ENCODE measurements around the gene TAF3. TPM values are rescaled to one million over a fixed set of nuclear protein-coding genes. Genes with fewer than 3 reads are reported as not detected.
A peak's percentile ranks its signal among the peaks of the same experiment; 100 is the strongest.

Gene TAF3
- total and polyA plus RNA-seq, 11 donors, result 5.7 to 14.0 (median 10.3) TPM

GRCh38 chr10:8033812-8034465 is 215.6 kb downstream of the TAF3 start:
- intact Hi-C loops (cut with DNase I), result loop anchor here in 1 of 10 donors (10.0 kb wide), 1 partner anchor 1171 kb away; no protein-coding TSS in a partner anchor
- TF ChIP-seq, protein P1, sequence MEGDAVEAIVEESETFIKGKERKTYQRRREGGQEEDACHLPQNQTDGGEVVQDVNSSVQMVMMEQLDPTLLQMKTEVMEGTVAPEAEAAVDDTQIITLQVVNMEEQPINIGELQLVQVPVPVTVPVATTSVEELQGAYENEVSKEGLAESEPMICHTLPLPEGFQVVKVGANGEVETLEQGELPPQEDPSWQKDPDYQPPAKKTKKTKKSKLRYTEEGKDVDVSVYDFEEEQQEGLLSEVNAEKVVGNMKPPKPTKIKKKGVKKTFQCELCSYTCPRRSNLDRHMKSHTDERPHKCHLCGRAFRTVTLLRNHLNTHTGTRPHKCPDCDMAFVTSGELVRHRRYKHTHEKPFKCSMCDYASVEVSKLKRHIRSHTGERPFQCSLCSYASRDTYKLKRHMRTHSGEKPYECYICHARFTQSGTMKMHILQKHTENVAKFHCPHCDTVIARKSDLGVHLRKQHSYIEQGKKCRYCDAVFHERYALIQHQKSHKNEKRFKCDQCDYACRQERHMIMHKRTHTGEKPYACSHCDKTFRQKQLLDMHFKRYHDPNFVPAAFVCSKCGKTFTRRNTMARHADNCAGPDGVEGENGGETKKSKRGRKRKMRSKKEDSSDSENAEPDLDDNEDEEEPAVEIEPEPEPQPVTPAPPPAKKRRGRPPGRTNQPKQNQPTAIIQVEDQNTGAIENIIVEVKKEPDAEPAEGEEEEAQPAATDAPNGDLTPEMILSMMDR (IDR thresholded peaks at IDR 0.05), result no peak
- no peak for TF ChIP-seq POLR2A (IDR thresholded peaks at IDR 0.05)
- H3K4me3 ChIP-seq, result peak overlapping the region in 9 of 12 donors; percentile 3 to 26 (median 20)
- 3 to 7% (median 5%) methylated on average over 34 to 45 of the region's 45 CpGs for WGBS, 4 donors
- H3K4me1 ChIP-seq, result peaks cover 0 to 44% (median 16%) of the 10 kb centered on the region in 12 donors
- DNase-seq (peak in 2 of 5 donors; percentile 34 to 50), ATAC-seq (peak in 3 of 4 donors; percentile 55 to 83 (median 72))
- no peaks in the 10 kb centered on the region for H3K9me3 ChIP-seq
- H3K36me3 ChIP-seq, result no peaks in the 10 kb centered on the region
- peaks cover 46 to 97% (median 75%) of the 10 kb centered on the region in 9 donors for H3K27me3 ChIP-seq
- H3K27ac ChIP-seq, result no peak overlapping the region

DNA sequence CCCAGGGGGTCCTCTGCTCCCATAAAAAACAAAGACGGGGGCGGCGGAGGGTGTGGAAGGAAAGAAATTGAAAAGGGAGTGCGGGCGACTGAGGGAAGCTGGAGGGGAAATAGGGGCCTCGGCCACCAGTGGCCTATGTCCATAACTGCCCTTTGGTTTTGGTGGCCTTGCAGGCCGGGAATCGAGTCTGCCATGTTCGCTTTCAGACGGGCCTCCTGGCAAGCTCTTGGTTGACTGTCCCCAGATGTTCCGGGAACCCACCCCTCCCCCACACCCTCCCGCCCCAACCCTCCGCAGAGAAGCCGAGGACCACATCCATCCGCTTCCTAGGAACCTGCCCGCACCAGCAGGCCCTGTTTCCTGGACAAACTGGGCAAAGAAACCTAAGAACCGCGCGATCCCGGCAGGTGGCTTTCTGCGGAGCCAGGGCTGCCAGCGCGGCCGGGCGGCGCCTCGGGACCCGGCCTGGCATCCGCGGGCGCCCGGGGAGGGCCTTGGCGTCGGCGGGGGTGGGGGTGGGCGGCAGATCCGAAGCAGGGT is 216.2 kb downstream of the TAF3 start:
- Histone ChIP-seq H3K27ac (no peak overlapping the region), H3K36me3 (no peaks in the 10 kb centered on the region), H3K4me1 (peaks cover 0 to 44% (median 16%) of the 10 kb centered on the region in 12 donors), H3K4me3 (peak overlapping the region in 9 of 12 donors; percentile 6 to 26 (median 20)), H3K27me3 (peaks cover 52 to 97% (median 81%) of the 10 kb centered on the region in 9 donors), H3K9me3 (no peaks in the 10 kb centered on the region)
- TF ChIP-seq POLR2A (IDR thresholded peaks at IDR 0.05), result no peak
- TF ChIP-seq, protein P1 (IDR thresholded peaks at IDR 0.05), result no peak
- intact Hi-C loops (cut with DNase I), result loop anchor here in 1 of 10 donors (10.0 kb wide), 1 partner anchor 1170 kb away; no protein-coding TSS in a partner anchor
- 2 to 6% (median 5%) methylated on average over 31 to 37 of the region's 37 CpGs for WGBS, 4 donors
- DNase-seq (no peak), ATAC-seq (peak in 1 of 4 donors; percentile 24)

DNA sequence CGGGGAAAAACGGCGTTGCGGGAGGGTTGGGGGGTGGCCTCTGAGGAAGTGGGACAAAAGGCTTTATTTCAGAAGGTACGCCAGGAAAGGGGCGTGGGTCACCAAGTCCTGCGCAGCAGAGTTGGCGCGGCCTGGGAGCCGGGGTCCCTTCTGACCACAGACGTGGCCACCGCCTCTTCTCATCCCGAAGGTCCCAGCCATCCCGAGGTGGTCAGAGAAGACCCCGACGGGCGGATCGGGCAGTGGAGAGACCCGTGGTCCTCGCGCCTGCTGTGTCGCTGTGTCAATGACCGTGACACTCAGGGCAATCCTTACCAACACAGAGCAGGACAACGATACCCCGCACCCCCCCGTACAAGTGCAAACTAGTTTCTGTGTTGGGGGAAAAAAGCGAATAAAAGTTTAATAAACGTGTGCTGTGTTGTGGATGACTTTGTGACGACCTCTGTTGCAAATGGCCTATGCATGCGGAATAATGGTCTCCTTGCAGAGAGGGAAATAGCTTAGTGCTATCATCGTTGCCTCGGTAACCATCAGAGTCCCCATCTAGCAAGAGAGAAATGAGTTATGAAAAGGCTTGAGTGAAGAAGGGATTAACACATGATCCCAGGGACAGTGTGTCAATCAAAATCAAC is 216.8 kb downstream of the TAF3 start:
- Histone ChIP-seq H3K4me3 (peak overlapping the region in 6 of 12 donors; percentile 6 to 26 (median 22)), H3K27me3 (peaks cover 56 to 100% (median 87%) of the 10 kb centered on the region in 9 donors), H3K4me1 (peaks cover 0 to 44% (median 16%) of the 10 kb centered on the region in 12 donors), H3K9me3 (no peaks in the 10 kb centered on the region), H3K36me3 (no peaks in the 10 kb centered on the region), H3K27ac (no peak overlapping the region)
- DNase-seq (no peak), ATAC-seq (no peak)
- 6 to 11% (median 10%) methylated on average over 25 to 32 of the region's 32 CpGs for WGBS, 4 donors
- TF ChIP-seq, protein P1 (IDR thresholded peaks at IDR 0.05), result no peak
- no peak for TF ChIP-seq POLR2A (IDR thresholded peaks at IDR 0.05)
- intact Hi-C loops (cut with DNase I), result loop anchor here in 1 of 10 donors (10.0 kb wide), 1 partner anchor 1170 kb away; no protein-coding TSS in a partner anchor
